CD4-positive, alpha-beta T cell treated with Interferon alpha-2 for 1 hour (primary cell): ENCODE results near the gene CEP85.

ENCODE experiments used
- DNase-seq, 2 donors: peaks; one replicate each; pipeline ENCODE4 v3.0.0-alpha.2; 2020 to 2022

CEP85 gene

GRCh38 chr1:26233903-26234643 is at the start of gene CEP85:
Gene CEP85, plus strand, starts transcription at chr1:26234200. Its CDS starts 5,584 bp downstream, at chr1:26239784.
- peak; percentile 98 to 99 for DNase-seq

GRCh38 chr1:26184883-26185282 is 49.1 kb upstream of the CEP85 start:
- no peak for DNase-seq

- no peak for DNase-seq
These were observed 46.1 kb upstream of the CEP85 start for GRCh38 chr1:26187882-26188281.

GRCh38 chr1:26188477-26188876 is 45.5 kb upstream of the CEP85 start:
- no peak for DNase-seq

GRCh38 chr1:26189331-26189730 is 44.7 kb upstream of the CEP85 start:
- DNase-seq: no peak

GRCh38 chr1:26189751-26190275 is 44.2 kb upstream of the CEP85 start:
- no peak for DNase-seq

- peak; percentile 13 to 46 for DNase-seq
These were observed 43.5 kb upstream of the CEP85 start, which contains the start of gene CATSPER4 for GRCh38 chr1:26190373-26190987. Gene CATSPER4, plus strand, starts transcription at chr1:26190602. Its CDS starts 26 bp downstream, at chr1:26190628.

- DNase-seq: peak in 1 of 2 donors; percentile 18
These were observed 42.3 kb upstream of the CEP85 start for GRCh38 chr1:26191739-26192138.

GRCh38 chr1:26195805-26196204 is 38.2 kb upstream of the CEP85 start:
- DNase-seq: no peak

GRCh38 chr1:26197301-26197700 is 36.7 kb upstream of the CEP85 start:
- no peak for DNase-seq

- no peak for DNase-seq
These were observed 36.2 kb upstream of the CEP85 start for GRCh38 chr1:26197813-26198212.

- no peak for DNase-seq
These were observed 33.6 kb upstream of the CEP85 start for GRCh38 chr1:26200413-26200812.

GRCh38 chr1:26203642-26204318 is 30.2 kb upstream of the CEP85 start:
- no peak for DNase-seq

- DNase-seq: no peak
These were observed 23.7 kb upstream of the CEP85 start for GRCh38 chr1:26210147-26210870.

GRCh38 chr1:26212726-26213125 is 21.3 kb upstream of the CEP85 start:
- no peak for DNase-seq

GRCh38 chr1:26213335-26213905 is 20.6 kb upstream of the CEP85 start:
- no peak for DNase-seq

- no peak for DNase-seq
These were observed 18.8 kb upstream of the CEP85 start for GRCh38 chr1:26215246-26215645.

GRCh38 chr1:26218906-26219494 is 15.0 kb upstream of the CEP85 start:
- no peak for DNase-seq

GRCh38 chr1:26220199-26220912 is 13.6 kb upstream of the CEP85 start:
- DNase-seq: no peak

GRCh38 chr1:26221094-26221493 is 12.9 kb upstream of the CEP85 start:
- DNase-seq: no peak

GRCh38 chr1:26224606-26225005 is 9.4 kb upstream of the CEP85 start:
- DNase-seq: no peak
